Measurements from ENCODE around the gene ING2. TPM values are rescaled to one million over a fixed set of nuclear protein-coding genes. Genes with fewer than 3 reads are reported as not detected.

Gene ING2
- polyA plus RNA-seq, 4 donors: 16.5 to 34.7 (median 29.9) TPM

DNA sequence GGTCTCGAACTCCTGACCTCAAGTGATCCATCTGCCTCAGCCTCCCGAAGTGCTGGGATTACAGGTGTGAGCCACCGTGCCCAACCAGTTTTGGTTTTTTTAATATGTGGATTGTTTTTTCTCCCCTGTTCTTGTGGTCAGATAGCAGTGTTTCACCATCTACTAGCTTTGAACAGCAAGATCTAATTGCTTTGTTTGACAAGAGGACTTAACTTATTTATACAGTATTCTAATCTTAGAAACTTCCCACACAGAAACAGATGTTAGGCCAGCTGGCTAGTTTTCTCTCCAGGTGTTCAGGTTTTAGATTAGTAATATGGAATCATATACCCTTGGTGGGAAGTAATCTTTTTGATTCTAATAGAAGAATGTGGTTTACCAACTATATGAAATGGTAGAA, 12.9 kb downstream of the ING2 start:
- Histone ChIP-seq H3K9me3 (ENCODE audit: control insufficient read depth in 2 of 2, insufficient read depth in 1 of 2, low read depth in 1 of 2, low read length in 1 of 2) (no peaks in the 10 kb centered on the region), H3K4me3 (ENCODE audit: low read depth in 1 of 3, low read length in 3 of 3) (no peak overlapping the region), H3K36me3 (ENCODE audit: control insufficient read depth in 3 of 3, insufficient read depth in 2 of 3, low read depth in 1 of 3, low read length in 3 of 3) (peaks cover 0 to 2% (median 0%) of the 10 kb centered on the region in 3 donors), H3K27ac (ENCODE audit: low read depth in 1 of 3, low read length in 2 of 3) (no peak overlapping the region), H3K4me1 (ENCODE audit: control insufficient read depth in 3 of 3, insufficient read depth in 2 of 3, low read depth in 1 of 3, low read length in 2 of 3) (no peaks in the 10 kb centered on the region), H3K27me3 (ENCODE audit: control insufficient read depth in 3 of 3, insufficient read depth in 3 of 3, low read length in 3 of 3) (no peaks in the 10 kb centered on the region)
- DNase-seq (no peak), FAIRE-seq (no peak)
- WGBS, 3 donors: 82 to 90% (median 85%) methylated on average over 3 of the region's 3 CpGs

DNA sequence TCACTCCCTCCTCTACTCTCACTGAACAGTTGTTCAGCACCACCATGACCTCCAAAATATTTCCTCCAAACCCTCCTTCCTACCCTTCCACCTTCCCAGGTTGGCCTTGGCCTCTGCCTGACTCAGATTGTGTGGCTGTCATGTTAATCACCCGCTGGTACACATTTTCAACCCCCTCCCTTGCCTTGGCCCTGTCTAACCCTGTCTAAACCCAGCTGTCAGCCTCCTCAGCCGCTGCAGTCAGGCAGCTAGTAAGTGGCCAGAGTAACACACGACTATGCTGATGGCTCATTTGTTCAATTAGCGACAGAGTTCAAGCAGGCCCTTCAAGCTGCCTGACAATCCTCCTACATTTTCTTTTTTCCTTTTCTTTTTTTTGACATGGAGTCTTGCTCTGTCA, 18.0 kb downstream of the ING2 start:
- Histone ChIP-seq H3K4me3 (ENCODE audit: low read depth in 1 of 3, low read length in 3 of 3) (no peak overlapping the region), H3K36me3 (ENCODE audit: control insufficient read depth in 3 of 3, insufficient read depth in 2 of 3, low read depth in 1 of 3, low read length in 3 of 3) (no peaks in the 10 kb centered on the region), H3K4me1 (ENCODE audit: control insufficient read depth in 3 of 3, insufficient read depth in 2 of 3, low read depth in 1 of 3, low read length in 2 of 3) (no peaks in the 10 kb centered on the region), H3K27me3 (ENCODE audit: control insufficient read depth in 3 of 3, insufficient read depth in 3 of 3, low read length in 3 of 3) (no peaks in the 10 kb centered on the region), H3K9me3 (ENCODE audit: control insufficient read depth in 2 of 2, insufficient read depth in 1 of 2, low read depth in 1 of 2, low read length in 1 of 2) (no peaks in the 10 kb centered on the region), H3K27ac (ENCODE audit: low read depth in 1 of 3, low read length in 2 of 3) (no peak overlapping the region)
- WGBS, 3 donors: 59 to 78% (median 71%) methylated on average over 4 of the region's 4 CpGs
- FAIRE-seq (no peak), DNase-seq (no peak)

DNA sequence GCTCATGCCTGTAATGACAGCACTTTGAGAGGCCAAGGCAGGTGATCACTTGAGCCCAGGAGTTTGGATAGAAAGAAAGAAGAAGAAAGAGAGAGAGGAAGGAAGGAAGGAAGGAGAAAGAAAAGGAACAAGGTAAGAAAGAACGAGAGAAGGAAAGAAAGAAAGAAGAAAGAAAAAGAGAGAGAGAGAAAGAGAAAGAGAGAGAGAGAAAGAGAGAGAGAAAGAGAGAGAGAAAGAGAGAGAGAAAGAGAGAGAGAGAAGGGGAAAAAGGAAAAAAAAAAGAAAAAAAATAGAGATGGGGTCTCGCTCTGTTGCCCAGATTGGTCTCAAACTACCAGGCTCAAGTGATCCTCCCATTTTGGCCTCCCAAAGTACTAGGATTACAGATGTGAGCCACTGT, 22.5 kb downstream of the ING2 start:
- Histone ChIP-seq H3K27ac (ENCODE audit: low read depth in 1 of 3, low read length in 2 of 3) (no peak overlapping the region), H3K9me3 (ENCODE audit: control insufficient read depth in 2 of 2, insufficient read depth in 1 of 2, low read depth in 1 of 2, low read length in 1 of 2) (no peaks in the 10 kb centered on the region), H3K27me3 (ENCODE audit: control insufficient read depth in 3 of 3, insufficient read depth in 3 of 3, low read length in 3 of 3) (no peaks in the 10 kb centered on the region), H3K36me3 (ENCODE audit: control insufficient read depth in 3 of 3, insufficient read depth in 2 of 3, low read depth in 1 of 3, low read length in 3 of 3) (no peaks in the 10 kb centered on the region), H3K4me1 (ENCODE audit: control insufficient read depth in 3 of 3, insufficient read depth in 2 of 3, low read depth in 1 of 3, low read length in 2 of 3) (no peaks in the 10 kb centered on the region), H3K4me3 (ENCODE audit: low read depth in 1 of 3, low read length in 3 of 3) (no peak overlapping the region)
- FAIRE-seq (no peak), DNase-seq (no peak)
- WGBS, 3 donors: 49 to 67% (median 51%) methylated on average over 2 of the region's 2 CpGs

GRCh38 chr4:183532821-183533220, 28.0 kb downstream of the ING2 start:
- Histone ChIP-seq H3K9me3 (ENCODE audit: control insufficient read depth in 2 of 2, insufficient read depth in 1 of 2, low read depth in 1 of 2, low read length in 1 of 2) (no peaks in the 10 kb centered on the region), H3K27me3 (ENCODE audit: control insufficient read depth in 3 of 3, insufficient read depth in 3 of 3, low read length in 3 of 3) (peaks cover 0 to 9% (median 0%) of the 10 kb centered on the region in 3 donors), H3K36me3 (ENCODE audit: control insufficient read depth in 3 of 3, insufficient read depth in 2 of 3, low read depth in 1 of 3, low read length in 3 of 3) (no peaks in the 10 kb centered on the region), H3K27ac (ENCODE audit: low read depth in 1 of 3, low read length in 2 of 3) (no peak overlapping the region), H3K4me1 (ENCODE audit: control insufficient read depth in 3 of 3, insufficient read depth in 2 of 3, low read depth in 1 of 3, low read length in 2 of 3) (no peaks in the 10 kb centered on the region), H3K4me3 (ENCODE audit: low read depth in 1 of 3, low read length in 3 of 3) (no peak overlapping the region)
- WGBS, 3 donors: 67 to 89% (median 72%) methylated on average over 4 of the region's 4 CpGs
- FAIRE-seq: no peak
- DNase-seq: no peak

GRCh38 chr4:183533698-183534097, 28.8 kb downstream of the ING2 start:
- Histone ChIP-seq H3K9me3 (ENCODE audit: control insufficient read depth in 2 of 2, insufficient read depth in 1 of 2, low read depth in 1 of 2, low read length in 1 of 2) (no peaks in the 10 kb centered on the region), H3K4me3 (ENCODE audit: low read depth in 1 of 3, low read length in 3 of 3) (no peak overlapping the region), H3K27ac (ENCODE audit: low read depth in 1 of 3, low read length in 2 of 3) (no peak overlapping the region), H3K4me1 (ENCODE audit: control insufficient read depth in 3 of 3, insufficient read depth in 2 of 3, low read depth in 1 of 3, low read length in 2 of 3) (no peaks in the 10 kb centered on the region), H3K36me3 (ENCODE audit: control insufficient read depth in 3 of 3, insufficient read depth in 2 of 3, low read depth in 1 of 3, low read length in 3 of 3) (no peaks in the 10 kb centered on the region), H3K27me3 (ENCODE audit: control insufficient read depth in 3 of 3, insufficient read depth in 3 of 3, low read length in 3 of 3) (peaks cover 0 to 9% (median 0%) of the 10 kb centered on the region in 3 donors)
- 72 to 75% (median 75%) methylated on average over 23 of the region's 23 CpGs for WGBS, 3 donors
- no peak for DNase-seq
- FAIRE-seq: no peak

- Histone ChIP-seq H3K36me3 (ENCODE audit: control insufficient read depth in 3 of 3, insufficient read depth in 2 of 3, low read depth in 1 of 3, low read length in 3 of 3) (no peaks in the 10 kb centered on the region), H3K27me3 (ENCODE audit: control insufficient read depth in 3 of 3, insufficient read depth in 3 of 3, low read length in 3 of 3) (peaks cover 0 to 3% (median 0%) of the 10 kb centered on the region in 3 donors), H3K4me1 (ENCODE audit: control insufficient read depth in 3 of 3, insufficient read depth in 2 of 3, low read depth in 1 of 3, low read length in 2 of 3) (no peaks in the 10 kb centered on the region), H3K9me3 (ENCODE audit: control insufficient read depth in 2 of 2, insufficient read depth in 1 of 2, low read depth in 1 of 2, low read length in 1 of 2) (peaks cover 0 to 2% of the 10 kb centered on the region in 2 donors), H3K4me3 (ENCODE audit: low read depth in 1 of 3, low read length in 3 of 3) (no peak overlapping the region), H3K27ac (ENCODE audit: low read depth in 1 of 3, low read length in 2 of 3) (no peak overlapping the region)
- WGBS, 3 donors: 80 to 82% (median 80%) methylated on average over 13 of the region's 13 CpGs
- no peak for DNase-seq
- FAIRE-seq: no peak
Observed at GRCh38 chr4:183540410-183541009, 35.7 kb downstream of the ING2 start.

DNA sequence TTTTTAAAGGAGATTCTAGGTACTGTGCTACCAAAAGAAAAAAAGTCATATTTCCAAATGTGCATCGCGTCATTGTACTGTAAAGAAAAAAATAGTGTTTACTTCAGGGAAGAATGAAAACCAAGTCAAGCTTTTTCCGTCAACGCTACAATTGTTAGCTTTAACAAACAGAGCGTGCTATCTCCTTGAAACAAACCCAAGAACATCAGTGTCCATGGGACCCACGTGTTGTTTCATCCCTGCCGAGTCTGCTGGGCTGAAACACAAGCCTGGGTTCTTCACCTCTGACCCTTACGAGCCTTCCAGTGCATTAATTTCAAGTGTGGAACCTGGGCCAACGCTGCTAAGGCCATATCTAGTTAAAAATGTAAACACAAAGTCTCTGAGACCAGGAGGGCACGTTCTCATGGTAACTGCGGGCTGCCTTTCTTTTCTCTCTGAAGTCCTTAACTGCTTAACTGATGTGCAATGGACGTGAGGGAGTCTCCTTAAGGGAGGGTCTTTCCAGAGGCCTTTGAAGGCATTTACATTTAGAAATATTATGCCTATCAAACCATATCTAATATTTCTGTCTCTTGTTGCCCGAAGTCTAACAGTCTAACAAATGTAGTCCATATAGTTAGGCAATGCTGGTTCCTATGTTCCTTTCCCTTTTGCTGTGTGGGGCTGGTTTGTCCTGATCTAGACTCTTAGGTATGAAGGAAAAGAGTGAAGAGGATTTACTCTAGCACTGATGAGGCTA, 36.3 kb downstream of the ING2 start:
- WGBS, 3 donors: 53 to 60% (median 58%) methylated on average over 13 of the region's 13 CpGs
- H3K9me3 ChIP-seq (ENCODE audit: control insufficient read depth in 2 of 2, insufficient read depth in 1 of 2, low read depth in 1 of 2, low read length in 1 of 2): peaks cover 0 to 2% of the 10 kb centered on the region in 2 donors
- no peak overlapping the region for H3K4me3 ChIP-seq (ENCODE audit: low read depth in 1 of 3, low read length in 3 of 3)
- H3K36me3 ChIP-seq (ENCODE audit: control insufficient read depth in 3 of 3, insufficient read depth in 2 of 3, low read depth in 1 of 3, low read length in 3 of 3): no peaks in the 10 kb centered on the region
- H3K4me1 ChIP-seq (ENCODE audit: control insufficient read depth in 3 of 3, insufficient read depth in 2 of 3, low read depth in 1 of 3, low read length in 2 of 3): no peaks in the 10 kb centered on the region
- no peak overlapping the region for H3K27ac ChIP-seq (ENCODE audit: low read depth in 1 of 3, low read length in 2 of 3)
- H3K27me3 ChIP-seq (ENCODE audit: control insufficient read depth in 3 of 3, insufficient read depth in 3 of 3, low read length in 3 of 3): no peaks in the 10 kb centered on the region
- FAIRE-seq (no peak), DNase-seq (peak in 1 of 2 donors; percentile 12)

GRCh38 chr4:183541752-183542040, 36.8 kb downstream of the ING2 start:
- Histone ChIP-seq H3K36me3 (ENCODE audit: control insufficient read depth in 3 of 3, insufficient read depth in 2 of 3, low read depth in 1 of 3, low read length in 3 of 3) (no peaks in the 10 kb centered on the region), H3K4me1 (ENCODE audit: control insufficient read depth in 3 of 3, insufficient read depth in 2 of 3, low read depth in 1 of 3, low read length in 2 of 3) (no peaks in the 10 kb centered on the region), H3K27ac (ENCODE audit: low read depth in 1 of 3, low read length in 2 of 3) (no peak overlapping the region), H3K9me3 (ENCODE audit: control insufficient read depth in 2 of 2, insufficient read depth in 1 of 2, low read depth in 1 of 2, low read length in 1 of 2) (peaks cover 0 to 2% of the 10 kb centered on the region in 2 donors), H3K4me3 (ENCODE audit: low read depth in 1 of 3, low read length in 3 of 3) (no peak overlapping the region), H3K27me3 (ENCODE audit: control insufficient read depth in 3 of 3, insufficient read depth in 3 of 3, low read length in 3 of 3) (no peaks in the 10 kb centered on the region)
- FAIRE-seq (no peak), DNase-seq (no peak)
- WGBS, 3 donors: 57 to 73% (median 70%) methylated on average over 3 of the region's 3 CpGs

DNA sequence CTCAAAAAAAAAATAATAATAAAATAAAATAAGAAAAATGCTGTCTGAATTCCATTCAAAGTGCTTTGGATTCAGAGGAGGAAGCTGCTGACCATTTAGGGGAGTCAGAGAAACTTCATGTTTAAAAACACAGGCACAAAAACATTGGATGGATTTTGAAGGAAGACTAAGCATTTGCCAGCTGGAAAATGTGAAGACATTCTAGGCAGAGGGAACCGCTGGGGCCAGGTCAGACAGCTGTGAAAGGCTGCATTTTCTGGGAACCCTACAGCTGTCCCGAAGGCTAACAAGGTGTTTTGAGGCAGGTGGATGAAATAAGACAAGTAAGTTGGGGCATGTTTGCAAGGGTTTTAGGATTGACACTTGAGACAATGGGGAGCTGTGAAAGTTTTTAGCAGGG, 38.6 kb downstream of the ING2 start:
- Histone ChIP-seq H3K4me3 (ENCODE audit: low read depth in 1 of 3, low read length in 3 of 3) (no peak overlapping the region), H3K9me3 (ENCODE audit: control insufficient read depth in 2 of 2, insufficient read depth in 1 of 2, low read depth in 1 of 2, low read length in 1 of 2) (peaks cover 0 to 2% of the 10 kb centered on the region in 2 donors), H3K36me3 (ENCODE audit: control insufficient read depth in 3 of 3, insufficient read depth in 2 of 3, low read depth in 1 of 3, low read length in 3 of 3) (no peaks in the 10 kb centered on the region), H3K27ac (ENCODE audit: low read depth in 1 of 3, low read length in 2 of 3) (no peak overlapping the region), H3K27me3 (ENCODE audit: control insufficient read depth in 3 of 3, insufficient read depth in 3 of 3, low read length in 3 of 3) (no peaks in the 10 kb centered on the region), H3K4me1 (ENCODE audit: control insufficient read depth in 3 of 3, insufficient read depth in 2 of 3, low read depth in 1 of 3, low read length in 2 of 3) (no peaks in the 10 kb centered on the region)
- DNase-seq: no peak
- WGBS, 3 donors: 57 to 79% (median 68%) methylated on average over 2 of the region's 2 CpGs
- no peak for FAIRE-seq
